GM12892 (cell line): ENCODE results near the gene DBN1.

Experiments used
- POLR2A ChIP-seq: IDR thresholded peaks from 2 replicates; pipeline ENCODE4 v1.6.1; 2011; ENCODE audit warnings: low read depth, low read length, control low read depth
- POLR2AphosphoS5 ChIP-seq: IDR thresholded peaks from 2 replicates; pipeline ENCODE4 v1.6.1; 2011; ENCODE audit warnings: low read depth, low read length, control low read depth
- TAF1 ChIP-seq: IDR thresholded peaks from 2 replicates; pipeline ENCODE4 v1.6.1; 2011; ENCODE audit warnings: low read depth, mild to moderate bottlenecking, control low read depth, low read length, borderline replicate concordance

- TF ChIP-seq POLR2A (no peak), POLR2AphosphoS5 (no peak), TAF1 (no peak)
Observed at GRCh38 chr5:177495243-177496060, 22.0 kb upstream of the DBN1 start.
